Measurements from ENCODE around the gene MYH9.
"Not testable (repeated sequence)": the region's sequence is repeated elsewhere in the genome, so short reads cannot be mapped to it uniquely, and the experiment has no call there.

The MYH9 gene

DNA sequence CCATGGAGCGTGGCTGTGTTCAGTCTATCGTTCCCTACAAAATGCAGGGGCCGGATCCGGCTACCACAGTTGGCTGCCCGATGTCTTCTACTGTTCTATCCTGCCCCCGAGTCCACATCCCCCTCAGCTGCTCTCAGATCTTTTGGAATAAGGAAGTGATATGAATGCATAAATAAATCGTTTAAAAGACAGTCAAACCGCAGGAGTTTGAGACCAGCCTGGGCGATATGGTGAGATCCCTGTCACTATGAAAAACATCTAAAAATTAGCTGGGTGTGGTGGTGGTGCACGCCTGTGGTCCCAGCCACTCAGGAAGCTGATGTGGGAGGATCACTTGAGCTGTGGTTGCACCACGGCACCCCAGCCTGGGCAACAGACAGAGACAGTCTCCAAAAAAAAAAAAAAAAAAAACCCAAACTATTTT lies 97.8 kb downstream of the MYH9 start:
- peak; percentile 15 to 70 (median 46) for DNase-seq

DNA sequence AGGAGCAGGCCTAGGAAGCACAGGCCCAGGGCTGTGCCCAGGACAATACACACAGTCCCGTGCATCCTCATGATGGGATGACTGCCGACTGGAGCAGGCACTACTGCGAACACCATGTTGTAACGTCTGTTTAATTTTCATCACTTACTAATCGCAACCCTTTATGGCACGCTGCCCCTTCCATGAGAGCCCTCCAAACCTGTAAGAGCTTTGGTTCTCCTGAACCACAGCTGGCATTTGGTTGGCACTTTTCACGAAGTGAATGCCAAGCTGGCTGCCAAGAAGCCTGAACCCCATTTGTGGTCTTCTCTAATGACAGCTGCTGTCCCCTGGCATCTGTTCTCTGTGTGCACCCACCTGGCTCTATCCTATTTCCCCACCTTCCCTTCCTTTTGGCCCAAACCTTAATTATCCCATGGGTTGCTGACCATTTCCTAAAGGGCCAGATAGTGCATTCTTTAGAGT lies 98.3 kb downstream of the MYH9 start:
- DNase-seq: no peak

DNA sequence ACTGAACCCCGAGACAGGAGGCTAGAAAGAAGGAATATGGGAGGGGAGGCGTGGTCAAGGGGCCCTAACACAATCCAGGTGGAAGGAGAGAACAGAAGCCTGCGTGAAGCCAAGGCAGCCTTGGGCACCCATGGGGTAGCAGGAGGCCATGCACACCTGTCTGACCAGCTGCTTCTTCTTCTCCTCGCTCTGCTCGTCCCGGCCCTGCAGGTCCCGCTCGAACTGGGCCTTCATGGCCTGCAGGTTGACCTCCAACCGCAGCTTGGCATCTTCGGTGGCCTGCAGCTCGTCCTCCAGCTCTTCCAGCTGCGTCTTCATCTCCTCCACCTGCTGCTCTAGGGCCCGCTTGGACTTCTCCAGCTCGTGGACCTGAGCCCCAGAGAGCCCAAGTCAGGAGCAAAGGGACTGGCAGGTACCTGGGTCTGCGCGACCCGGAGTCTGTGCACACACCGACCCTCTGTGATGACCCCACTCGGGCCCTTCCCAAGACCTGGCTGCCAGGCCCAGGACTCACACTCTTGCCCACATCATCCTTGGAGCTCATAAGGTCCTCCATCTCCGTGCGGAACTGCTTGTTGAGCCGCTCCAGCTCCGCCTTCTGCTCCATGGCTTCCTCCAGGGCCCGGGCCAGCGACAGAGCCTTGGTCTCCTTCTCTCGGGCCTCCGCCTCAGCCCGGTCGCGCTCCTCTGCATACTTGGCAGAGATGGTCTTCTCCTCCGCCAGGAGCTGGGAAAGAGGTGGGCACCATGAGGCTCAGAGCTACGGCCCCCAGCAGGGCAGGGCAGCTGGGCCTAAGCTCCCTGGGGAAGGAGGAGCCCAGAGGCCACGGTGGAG lies 99.0 kb downstream of the MYH9 start:
- DNase-seq: no peak

DNA sequence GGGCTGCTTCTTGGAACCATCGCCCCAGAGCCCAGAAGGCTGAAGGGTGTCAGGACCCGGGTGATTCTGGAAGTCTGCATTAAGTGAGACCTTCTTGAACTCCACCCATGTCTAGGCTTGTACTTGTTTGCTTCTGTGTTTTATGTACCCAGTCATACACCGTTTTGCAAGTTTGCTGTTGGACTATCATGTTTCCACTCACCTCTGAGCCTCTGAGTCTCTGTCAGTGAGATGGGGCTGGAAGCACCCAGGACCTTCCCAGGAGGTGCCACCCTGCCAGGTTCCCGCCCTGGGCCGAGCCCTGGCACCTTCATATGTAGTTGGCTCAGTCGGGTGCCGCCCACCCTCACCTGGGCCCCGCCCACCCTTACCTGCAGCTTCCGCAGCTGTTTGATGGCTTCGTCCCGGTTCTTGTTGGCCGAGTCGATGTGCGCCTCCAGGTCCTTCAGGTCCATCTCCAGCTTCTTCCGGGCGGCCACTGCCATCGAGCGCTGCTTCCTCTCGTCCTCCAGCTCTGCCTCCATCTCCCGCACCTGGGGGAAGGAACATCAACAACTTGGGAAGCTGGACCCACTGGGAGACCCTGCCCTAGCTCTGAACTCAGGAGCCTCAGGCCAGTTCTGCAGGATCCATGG lies 99.8 kb downstream of the MYH9 start:
- DNase-seq: no peak

DNA sequence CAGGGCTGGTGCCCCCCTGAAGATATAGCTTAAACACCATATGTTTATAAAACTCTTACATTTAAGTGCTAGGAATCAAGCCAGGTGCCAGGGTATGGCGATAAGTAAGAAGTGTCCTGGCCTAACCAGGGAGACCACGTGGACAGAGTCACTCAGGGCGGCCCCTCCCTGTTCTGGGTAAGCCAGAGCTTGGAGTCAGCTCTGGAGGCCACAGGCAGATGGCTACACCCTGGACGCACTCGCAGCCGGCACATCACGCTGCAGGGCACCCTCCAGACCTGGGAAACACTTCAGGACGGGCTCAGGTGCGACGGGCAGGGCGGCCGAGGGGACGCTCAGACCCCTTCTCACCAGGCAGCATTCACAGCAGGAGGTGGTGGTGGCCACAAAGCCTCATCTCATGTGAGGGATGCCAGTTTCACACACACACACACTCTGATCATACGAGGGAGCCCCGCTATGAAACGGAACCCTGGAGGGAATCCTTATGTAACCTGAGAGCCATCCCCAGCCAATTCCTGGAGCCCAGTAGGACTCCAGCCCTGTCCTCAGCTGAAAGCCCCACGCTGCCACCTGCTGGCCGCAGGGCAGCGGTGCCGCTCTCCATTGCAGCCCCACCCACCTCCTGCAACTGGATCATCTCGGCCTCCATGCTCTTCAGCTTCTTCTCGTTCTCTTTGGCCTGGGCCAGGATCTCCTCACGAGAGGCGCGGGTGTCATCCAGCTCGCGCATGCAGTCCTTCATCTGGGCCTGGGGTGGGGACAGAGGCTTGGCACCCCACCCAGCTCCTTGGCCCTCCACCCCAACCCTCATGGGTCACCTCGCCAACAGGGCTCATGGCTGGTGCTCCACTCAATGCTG lies 101.4 kb downstream of the MYH9 start:
- peak; percentile 20 to 69 (median 52) for DNase-seq

DNA sequence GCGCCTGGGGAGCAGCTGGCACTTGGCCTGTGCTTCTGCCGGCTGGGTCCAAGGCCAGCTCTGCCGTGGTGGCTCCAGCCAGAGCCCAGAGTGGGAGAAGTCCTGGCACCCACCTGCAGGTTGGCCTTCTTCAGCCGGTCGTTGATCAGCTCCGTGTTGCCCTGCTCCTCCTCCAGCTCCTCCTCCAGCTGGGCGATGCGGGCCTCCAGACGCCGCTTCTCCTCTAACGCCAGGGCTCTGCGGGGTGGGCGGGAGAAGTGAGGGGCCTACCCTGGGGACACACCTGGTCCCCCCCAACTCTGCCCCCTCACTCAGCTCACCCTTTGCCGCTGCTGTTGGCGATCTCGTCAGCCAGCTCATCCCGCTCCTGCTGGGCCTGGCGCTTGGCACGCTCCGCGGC lies 102.2 kb downstream of the MYH9 start:
- no peak for DNase-seq

DNA sequence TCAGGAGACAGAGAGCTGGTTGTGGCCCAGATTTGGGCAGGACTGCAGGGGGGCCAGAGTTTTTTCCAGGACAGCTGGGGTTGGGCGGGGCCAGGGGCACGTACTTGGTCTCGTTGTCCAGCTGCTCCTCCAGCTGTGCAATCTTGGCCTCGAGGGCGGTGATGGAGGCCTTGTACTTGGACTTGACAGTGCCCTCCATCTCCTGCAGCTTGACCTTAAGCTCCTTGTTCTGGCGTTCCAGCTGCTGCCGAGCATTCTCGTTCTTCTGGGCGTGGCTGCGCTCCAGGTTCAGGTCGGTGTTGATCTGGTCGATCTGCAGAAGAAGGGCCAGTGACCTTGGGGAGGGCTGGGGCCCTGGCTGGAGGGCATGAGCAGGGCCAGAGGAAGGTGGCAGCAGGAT lies 102.8 kb downstream of the MYH9 start:
- DNase-seq: no peak

DNA sequence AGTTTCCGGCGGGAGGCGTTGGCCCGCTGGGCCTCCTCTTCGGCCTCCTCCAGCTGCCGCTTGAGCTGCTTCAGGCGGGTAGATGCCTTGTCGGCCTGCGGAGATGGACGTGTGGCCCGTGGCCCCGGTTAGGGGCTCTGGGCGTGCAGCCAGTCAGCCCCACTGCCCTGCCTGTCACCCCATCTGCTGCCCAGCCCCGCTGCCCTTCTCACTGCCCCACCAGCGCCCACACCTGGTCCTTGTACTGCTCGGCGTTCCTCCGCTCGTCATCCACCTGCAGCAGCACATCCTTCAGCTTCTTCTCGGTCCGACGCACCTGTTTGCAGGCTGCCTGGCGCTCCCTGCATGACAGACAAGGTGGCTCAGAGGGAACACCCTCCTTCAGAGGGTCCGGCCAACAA lies 103.6 kb downstream of the MYH9 start:
- no peak for DNase-seq

DNA sequence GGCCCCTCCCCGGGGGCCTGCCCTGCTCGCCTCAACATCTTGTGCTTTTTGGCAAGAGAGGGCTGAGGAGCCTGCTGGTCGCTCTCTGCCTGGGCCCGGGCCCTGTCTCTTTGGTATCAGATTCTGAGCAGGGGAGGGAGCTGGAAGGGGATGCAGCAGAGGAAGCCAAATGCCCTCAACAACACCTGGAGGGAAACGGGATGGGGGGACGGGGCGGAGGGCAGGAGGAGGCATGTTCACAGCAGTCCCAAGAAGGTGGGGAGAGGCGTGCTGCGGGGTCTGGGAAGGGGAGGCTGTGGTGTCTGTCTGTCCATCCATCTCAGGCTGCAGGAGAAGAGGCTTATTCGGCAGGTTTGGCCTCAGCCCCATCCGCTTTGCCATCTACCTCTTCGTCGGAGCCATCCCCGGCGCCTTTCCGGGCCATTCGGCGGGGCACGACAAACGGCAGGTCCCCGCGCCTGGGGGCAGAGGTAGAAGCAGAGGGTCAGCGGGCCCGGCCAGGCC lies 105.4 kb downstream of the MYH9 start:
- no peak for DNase-seq

DNA sequence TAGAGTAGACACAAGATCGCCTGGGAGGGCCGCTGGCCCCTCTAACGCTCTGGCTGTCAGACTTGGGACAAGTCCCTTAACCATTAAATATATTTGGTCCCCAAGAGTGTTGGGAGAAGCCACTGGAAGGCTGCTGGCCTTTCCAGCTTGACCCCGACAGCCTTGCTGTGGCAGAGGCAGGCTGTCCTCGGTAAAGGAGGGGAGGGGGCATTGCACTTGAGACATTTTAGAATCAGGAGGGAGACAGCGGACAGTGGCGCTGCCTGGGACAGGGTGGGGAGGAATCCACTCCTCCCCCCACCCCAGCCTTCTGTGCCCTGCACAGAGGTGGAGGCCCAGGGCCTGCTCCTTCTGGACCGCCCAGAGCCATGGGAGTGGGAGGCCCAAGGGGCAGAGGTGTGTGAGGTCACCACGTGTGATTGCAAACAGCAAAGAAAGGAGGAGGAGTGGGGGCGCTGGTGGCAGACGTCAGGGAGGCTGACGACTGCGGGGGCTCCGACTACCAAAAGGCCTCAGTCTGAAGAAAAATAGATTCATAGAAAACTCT lies 105.9 kb downstream of the MYH9 start:
- no peak for DNase-seq

DNA sequence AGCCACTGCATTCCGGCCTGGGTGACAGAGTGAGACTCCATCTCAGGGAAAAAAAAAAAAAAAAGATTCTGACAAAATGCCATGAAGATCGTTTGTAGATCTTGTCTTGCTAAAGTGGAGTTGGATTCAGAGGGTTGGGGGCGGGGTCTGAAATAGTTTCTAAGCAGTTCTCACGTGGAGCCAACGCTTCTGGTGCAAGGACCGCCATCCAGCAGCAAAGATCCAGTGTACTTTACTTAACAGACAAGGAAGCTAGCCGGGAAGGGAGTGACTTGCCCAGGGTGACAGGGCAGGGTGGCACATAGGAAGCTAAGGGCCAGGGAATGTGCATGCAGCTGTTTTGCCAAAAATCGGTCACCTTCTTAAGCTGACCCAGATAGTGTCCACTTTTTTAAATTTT lies 107.4 kb downstream of the MYH9 start:
- DNase-seq: no peak

DNA sequence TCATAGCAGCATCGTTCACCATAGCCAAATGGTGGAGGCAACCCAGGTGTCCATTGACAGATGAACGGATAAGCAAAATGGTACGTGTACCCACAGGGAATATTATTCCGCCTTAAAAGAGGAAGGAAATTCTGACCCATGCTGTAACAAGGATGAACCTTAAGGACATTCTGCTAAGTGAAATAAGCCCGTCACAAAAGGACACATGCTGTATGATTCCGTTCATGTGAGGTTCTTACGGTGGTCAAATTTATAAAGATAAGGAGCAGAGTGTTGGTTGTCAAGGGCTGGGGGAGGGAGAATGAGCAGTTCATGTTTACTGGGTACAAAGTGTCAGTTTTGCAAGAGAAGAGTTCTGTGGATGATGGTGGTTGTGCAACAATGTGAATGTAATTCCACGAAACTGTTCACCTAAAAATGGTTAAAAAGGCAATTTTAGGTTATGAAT lies 108.5 kb downstream of the MYH9 start:
- no peak for DNase-seq

DNA sequence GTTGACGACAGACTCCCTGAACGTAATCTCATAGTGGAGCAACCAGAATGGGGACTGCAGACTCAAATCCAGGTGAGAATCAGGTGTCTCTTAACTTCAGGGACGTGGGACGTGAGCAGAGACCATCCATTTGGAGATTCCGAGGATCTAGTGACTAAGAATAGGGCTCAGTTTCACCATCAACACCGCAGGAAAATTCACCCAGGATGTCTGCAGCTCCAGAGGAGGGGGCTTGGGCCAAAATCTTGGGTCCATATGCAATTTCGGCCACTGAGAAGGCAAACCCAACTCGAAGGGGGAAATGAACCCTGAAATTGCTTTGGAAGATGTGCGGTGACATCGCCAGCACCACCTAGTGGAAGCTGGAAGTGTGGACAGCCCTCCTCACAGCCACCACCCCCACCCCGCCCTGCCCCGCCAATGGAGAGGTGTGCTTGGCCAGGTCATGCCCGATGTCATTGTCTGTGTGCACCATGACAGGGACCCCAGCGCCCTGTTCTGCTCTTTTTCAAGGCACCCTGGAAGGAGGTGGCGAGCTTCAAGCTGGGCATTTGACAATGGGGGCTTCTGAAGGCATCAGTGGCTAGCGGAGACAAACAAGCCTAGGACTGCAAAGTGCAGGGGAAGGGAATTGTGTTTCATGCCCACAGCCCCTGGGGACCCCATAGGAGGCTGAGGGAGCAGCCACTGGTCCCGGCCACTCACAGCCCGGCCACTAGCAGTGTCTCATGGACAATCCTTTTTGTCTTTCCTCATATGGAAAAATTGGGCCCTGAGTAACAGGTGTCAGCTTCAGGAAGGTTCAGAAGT lies 110.1 kb downstream of the MYH9 start:
- DNase-seq: peak; percentile 23 to 67 (median 54)

DNA sequence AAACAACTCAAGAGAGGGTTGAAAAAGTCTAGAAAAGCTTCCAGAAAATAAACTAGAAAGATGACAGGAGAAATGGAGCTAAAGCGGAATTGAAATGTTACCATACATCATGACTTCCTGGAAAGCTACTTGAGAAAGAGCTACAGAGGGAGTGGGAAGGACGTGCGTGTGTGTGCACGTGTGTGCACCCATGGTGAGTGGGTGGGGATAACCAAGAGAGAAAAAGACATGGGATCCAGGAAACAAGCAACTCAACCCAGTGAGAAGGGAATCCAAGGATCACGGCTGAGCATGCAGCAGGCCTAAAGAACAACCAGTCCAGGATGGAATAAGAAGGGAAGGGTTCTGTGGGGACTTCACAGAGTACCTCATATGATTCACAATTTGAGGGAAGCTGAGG lies 113.2 kb downstream of the MYH9 start:
- DNase-seq: no peak

DNA sequence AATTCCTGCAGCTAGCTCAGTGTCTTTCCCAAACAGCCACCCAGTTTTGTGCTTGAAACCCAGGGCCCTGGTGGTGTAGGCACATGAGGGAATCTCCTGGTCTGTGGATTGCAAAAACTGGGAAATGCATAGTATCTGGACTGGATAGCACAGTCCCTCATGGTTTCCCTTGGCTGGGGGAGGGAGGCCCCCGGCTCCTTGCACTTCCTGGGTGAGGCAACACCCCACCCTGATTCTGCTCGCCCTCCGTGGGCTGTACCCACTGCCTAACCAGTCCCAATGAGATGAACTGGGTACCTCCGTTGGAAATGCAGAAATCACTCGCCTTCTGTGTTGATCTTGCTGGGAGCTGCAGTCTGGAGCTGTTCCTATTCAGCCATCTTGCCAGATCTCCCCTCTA lies 115.8 kb downstream of the MYH9 start:
- DNase-seq: not testable (repeated sequence)

DNA sequence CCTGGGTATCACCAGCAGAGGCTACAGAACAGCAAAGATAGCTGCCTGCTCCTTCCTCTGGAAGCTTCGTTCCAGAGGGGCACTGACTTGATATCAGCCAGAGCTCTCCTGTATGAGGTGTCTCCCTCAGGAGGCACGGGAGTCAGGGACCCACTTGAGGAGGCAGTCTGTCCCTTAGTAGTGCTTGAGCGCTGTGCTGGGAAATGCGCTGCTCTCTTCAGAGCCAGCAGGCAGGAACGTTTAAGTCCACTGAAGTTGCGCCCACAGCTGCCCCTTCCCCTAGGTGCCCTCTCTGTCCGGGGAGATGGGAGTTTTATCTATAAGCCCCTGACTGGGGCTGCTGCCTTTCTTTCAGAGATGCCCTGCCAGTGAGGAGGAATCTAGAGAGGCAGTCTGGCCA lies 116.5 kb downstream of the MYH9 start:
- not testable (repeated sequence) for DNase-seq

DNA sequence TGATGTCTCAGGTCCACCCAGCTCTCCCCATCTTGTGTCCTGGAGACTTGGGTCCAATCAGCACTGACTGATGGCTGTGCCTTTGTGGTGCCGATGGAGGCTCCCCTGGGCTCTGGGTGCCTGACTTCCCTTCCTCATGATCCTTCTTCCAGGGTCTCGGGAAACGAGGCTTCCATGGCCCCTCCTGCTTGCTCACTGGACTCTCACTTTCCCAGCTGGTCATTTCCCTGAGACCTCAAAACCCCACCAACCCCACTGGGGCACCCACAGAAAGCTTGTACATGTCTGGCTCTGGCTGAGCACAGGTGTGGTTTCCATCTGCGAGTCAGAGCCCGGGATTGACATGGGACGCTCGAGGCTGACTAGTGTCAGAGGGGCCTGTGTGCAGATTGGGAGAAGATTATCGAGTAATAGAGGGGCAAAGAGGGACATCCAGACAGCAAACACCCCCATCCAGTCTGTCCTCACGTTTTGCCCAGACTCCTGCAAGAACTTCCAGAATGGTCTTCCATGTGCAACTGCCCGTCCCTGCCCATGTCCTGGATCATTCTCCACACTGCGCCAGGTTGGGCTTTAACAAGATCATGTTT lies 119.8 kb downstream of the MYH9 start:
- DNase-seq: no peak

DNA sequence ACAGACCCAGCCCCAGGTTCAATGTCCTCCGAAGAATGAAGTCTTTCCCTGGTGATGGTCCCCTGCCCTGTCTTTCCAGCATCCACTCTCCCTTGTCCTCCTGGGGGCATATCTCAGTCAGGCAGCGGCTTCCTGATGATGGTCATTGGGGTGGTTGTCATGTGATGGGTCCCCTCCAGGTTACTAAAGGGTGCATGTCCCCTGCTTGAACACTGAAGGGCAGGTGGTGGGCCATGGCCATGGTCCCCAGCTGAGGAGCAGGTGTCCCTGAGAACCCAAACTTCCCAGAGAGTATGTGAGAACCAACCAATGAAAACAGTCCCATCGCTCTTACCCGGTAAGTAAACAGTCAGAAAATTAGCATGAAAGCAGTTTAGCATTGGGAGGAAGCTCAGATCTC lies 120.7 kb downstream of the MYH9 start:
- DNase-seq: no peak

DNA sequence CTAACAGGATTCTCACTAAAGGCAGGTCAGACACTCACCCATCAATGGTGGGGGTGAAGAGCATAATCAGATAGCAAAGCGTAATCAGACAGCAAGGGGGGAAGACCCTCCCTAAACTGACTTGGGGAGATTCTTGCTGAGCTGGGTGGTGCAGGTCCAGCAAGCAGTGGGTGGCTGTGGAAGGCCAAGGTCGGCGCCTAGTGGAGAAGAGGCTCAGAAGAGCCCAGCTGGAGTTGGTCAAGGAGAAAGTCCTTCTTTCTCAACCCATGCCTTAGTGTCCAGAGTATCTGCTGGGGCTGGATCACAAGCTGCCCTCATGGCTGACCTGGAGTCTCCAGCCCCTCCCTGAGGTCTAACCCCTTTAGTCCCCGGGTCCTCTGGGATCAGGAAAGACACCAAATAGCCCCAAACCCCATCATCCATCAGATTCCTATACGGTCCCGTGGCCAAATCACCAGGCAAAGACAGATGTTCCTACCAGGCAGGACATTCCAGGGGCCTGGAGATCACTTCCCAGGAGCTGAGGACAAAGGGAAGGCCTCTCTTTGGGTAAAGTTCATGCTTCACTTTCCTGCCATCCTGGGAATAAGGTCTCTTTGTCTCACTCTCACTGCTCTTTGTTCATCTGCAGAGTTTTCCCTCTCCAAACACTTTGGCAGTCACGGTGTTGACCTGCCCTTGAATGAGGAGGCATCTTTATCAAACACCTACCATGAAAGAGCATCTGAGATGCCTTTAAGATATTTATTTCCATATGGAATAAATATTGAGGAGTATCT lies 123.7 kb downstream of the MYH9 start:
- DNase-seq: not testable (repeated sequence)

DNA sequence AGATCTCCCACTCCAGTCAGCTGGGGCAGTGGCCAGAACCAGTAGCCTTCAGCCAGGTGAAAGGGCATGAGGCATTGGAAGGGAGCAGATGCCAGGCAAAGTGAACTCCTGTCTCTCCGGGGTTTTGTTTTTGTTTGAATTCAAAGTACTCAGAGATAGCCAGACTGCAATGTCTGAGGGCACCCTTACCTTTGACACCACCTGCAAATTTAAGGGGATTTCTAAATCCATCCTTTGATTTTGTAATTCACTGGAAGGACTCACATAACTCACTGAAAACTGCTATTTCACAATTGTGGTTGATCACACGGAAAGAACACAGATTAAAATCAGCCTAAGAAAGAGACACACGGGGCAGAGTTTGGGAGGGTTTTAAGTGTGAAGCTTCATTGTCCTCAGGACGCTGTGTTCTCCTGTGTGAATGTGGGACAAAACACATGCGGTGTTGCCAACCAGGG lies 124.5 kb downstream of the MYH9 start:
- DNase-seq: not testable (repeated sequence)

DNA sequence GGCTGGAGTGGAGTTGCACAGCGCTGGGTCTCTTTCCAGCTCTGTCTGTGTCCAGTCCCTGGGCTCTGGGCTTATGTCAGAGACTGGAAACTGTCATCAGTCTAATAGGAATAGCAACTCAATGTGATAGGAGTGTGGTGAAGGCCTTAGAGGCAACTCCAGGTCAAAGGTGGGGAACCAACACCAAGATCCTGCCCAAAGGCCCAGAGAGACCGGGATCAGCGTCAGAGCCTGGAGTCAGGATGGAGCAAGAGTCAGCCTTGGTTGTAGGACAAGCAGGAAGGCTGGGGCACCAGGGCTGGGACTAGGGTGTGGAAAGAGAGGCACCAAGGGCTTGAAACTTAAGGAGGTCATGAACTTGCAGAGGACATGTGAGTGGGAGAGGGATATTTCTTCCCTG lies 125.5 kb downstream of the MYH9 start:
- DNase-seq: not testable (repeated sequence)

Measured in stimulated activated naive CD4-positive, alpha-beta T cell (primary cell).